B cell (primary cell): Measurements from ENCODE around the gene CEACAM5. TPM values are rescaled to one million over a fixed set of nuclear protein-coding genes. Genes with fewer than 3 reads are reported as not detected.
A peak's percentile ranks its signal among the peaks of the same experiment; 100 is the strongest.

Experiments
- ATAC-seq: fragments of 200-7000 bp; cut with Tn5 transposase; one replicate; pipeline ENCODE4 v1.10.0; 2021; ENCODE audit warnings: low read depth, mild to moderate bottlenecking, moderate number of reproducible peaks, moderate library complexity
- CTCF ChIA-PET: fragments of 350-600 bp; sonication (Branson Sonifier 250); formaldehyde crosslinking; loops from one replicate; lab custom pipeline; 2021; ENCODE audit warnings: antibody characterized with exemption, inconsistent platforms; lab: Charles Lee
- POLR2A ChIA-PET: fragments of 350-600 bp; sonication (Branson Sonifier 250); formaldehyde crosslinking; loops from one replicate; lab custom pipeline; 2021; ENCODE audit warnings: antibody characterized with exemption; lab: Charles Lee
- DNase-seq: peaks from one replicate; pipeline ENCODE4 v3.0.0; 2013
- H2AFZ ChIP-seq: 2 replicates; pipeline ENCODE4 v1.6.1; 2012; ENCODE audit warnings: mild to moderate bottlenecking, low read depth, low read length; ENCODE audit not compliant: insufficient read depth, poor library complexity, severe bottlenecking
- H3K27ac ChIP-seq, 2 donors: 1 replicate in 1 of 2; 2 replicates in 1 of 2; pipeline ENCODE4 v1.5.1; 2012 to 2013; ENCODE audit warnings: low read length in 2 of 2, mild to moderate bottlenecking in 2 of 2, moderate library complexity in 1 of 2
- H3K27me3 ChIP-seq, 4 experiments: fragments of 200-600 bp in 1 of 4; sonication (generic) in 1 of 4; replicated peaks in 1 of 4; 1 replicate in 2 of 4; 2 replicates in 2 of 4; pipeline versions ENCODE4 v1.6.1 to v1.7.0; 2013 to 2016; ENCODE audit warnings: low read length in 3 of 4, mild to moderate bottlenecking in 2 of 4, mixed read lengths in 1 of 4, moderate library complexity in 1 of 4; ENCODE audit not compliant: insufficient read depth in 4 of 4, control insufficient read depth in 3 of 4; ENCODE audit errors: control extremely low read depth in 1 of 4
- H3K36me3 ChIP-seq, 2 experiments: replicated peaks in 1 of 2; 1 replicate in 1 of 2; 2 replicates in 1 of 2; pipeline versions ENCODE4 v1.6.1 to v1.7.1; 2013; ENCODE audit warnings: low read length in 1 of 2; ENCODE audit not compliant: insufficient read depth in 2 of 2, control insufficient read depth in 1 of 2; ENCODE audit errors: control extremely low read depth in 1 of 2, extremely low read depth in 1 of 2
- H3K4me1 ChIP-seq, 2 donors: fragments of 200-600 bp in 1 of 2; sonication (generic) in 1 of 2; 1 replicate in 1 of 2; 2 replicates in 1 of 2; pipeline versions ENCODE4 v1.5.1 to v1.6.1; 2013 to 2017; ENCODE audit warnings: low read length in 2 of 2; ENCODE audit not compliant: control insufficient read depth in 2 of 2, insufficient read depth in 2 of 2
- H3K4me2 ChIP-seq: replicated peaks from 2 replicates; pipeline ENCODE3; 2012; ENCODE audit warnings: mild to moderate bottlenecking, low read depth, low read length; ENCODE audit not compliant: poor library complexity, severe bottlenecking
- H3K4me3 ChIP-seq, 5 experiments: fragments of 200-600 bp in 1 of 5; sonication (generic) in 1 of 5; 1 replicate in 3 of 5; 2 replicates in 2 of 5; pipeline versions ENCODE4 v1.5.1 to v1.7.0; 2011 to 2016; ENCODE audit warnings: low read length in 4 of 5, mild to moderate bottlenecking in 4 of 5, low read depth in 2 of 5, control low read depth in 1 of 5, moderate library complexity in 1 of 5; ENCODE audit not compliant: insufficient read depth in 1 of 5; ENCODE audit errors: control extremely low read depth in 1 of 5, extremely low read depth in 1 of 5
- H3K79me2 ChIP-seq: fragments of 200-600 bp; sonication (generic); one replicate; pipeline ENCODE4 v1.6.0; 2016; ENCODE audit warnings: low read length; ENCODE audit not compliant: control insufficient read depth, insufficient read depth
- H3K9ac ChIP-seq: fragments of 200-600 bp; sonication (generic); 2 replicates; pipeline ENCODE4 v1.6.1; 2017; ENCODE audit warnings: mild to moderate bottlenecking, low read length, moderate library complexity
- H3K9me3 ChIP-seq, 3 donors: one replicate each; pipeline versions ENCODE4 v1.6.1 to v1.7.1; 2013; ENCODE audit warnings: low read length in 2 of 3; ENCODE audit not compliant: control insufficient read depth in 2 of 3, insufficient read depth in 1 of 3; ENCODE audit errors: control extremely low read depth in 1 of 3
- H4K20me1 ChIP-seq: 2 replicates; pipeline ENCODE4 v1.6.0; 2012; ENCODE audit warnings: mild to moderate bottlenecking, low read length; ENCODE audit not compliant: insufficient read depth, control insufficient read depth, poor library complexity, severe bottlenecking
- H3K27ac Mint-ChIP-seq: one replicate; pipeline ENCODE4 v1.8.0; 2021; ENCODE audit warnings: mixed read lengths
- H3K27me3 Mint-ChIP-seq: one replicate; pipeline ENCODE4 v1.8.0; 2021; ENCODE audit warnings: mixed read lengths
- H3K4me1 Mint-ChIP-seq: one replicate; pipeline ENCODE4 v1.8.0; 2021; ENCODE audit warnings: mixed read lengths
- H3K4me3 Mint-ChIP-seq: one replicate; pipeline ENCODE4 v1.8.0; 2021; ENCODE audit warnings: mixed read lengths
- H3K9me3 Mint-ChIP-seq: one replicate; pipeline ENCODE4 v1.8.0; 2022; ENCODE audit warnings: mixed read lengths; ENCODE audit not compliant: insufficient read depth
- EZH2 ChIP-seq: IDR thresholded peaks from 2 replicates; pipeline ENCODE4 v1.6.1; 2012; ENCODE audit warnings: borderline replicate concordance, low read depth, mild to moderate bottlenecking, moderate library complexity, low read length; ENCODE audit not compliant: insufficient read depth, poor library complexity, severe bottlenecking
- WGBS: methylation state at CpG from one replicate; pipeline ENCODE4 v1.1.5; 2013; ENCODE audit warnings: missing lambda C conversion rate; ENCODE audit not compliant: insufficient coverage; 5-methylcytosine and 5-hydroxymethylcytosine counted together
- intact Hi-C: fragments of 100-400 bp; cut with micrococcal nuclease; formaldehyde crosslinking; loops from one replicate; pipeline ENCODE4 v1.10.0; 2022
- polyA plus RNA-seq: library from polyadenylated mRNA; depleted of rRNA; stranded (reverse); fragments of >200 nt; gene quantifications from 2 replicates; pipeline ENCODE4 v1.2.3, GENCODE V29; 2012
- total RNA-seq, 2 donors: library from RNA; stranded (reverse); fragments of 120-200 nt in 1 of 2; gene quantifications; 1 replicate in 1 of 2; 2 replicates in 1 of 2; pipeline versions ENCODE4 v1.2.3 to v1.2.4, GENCODE V29; 2013 to 2022
- TF ChIP-seq, protein P1 (sequence below): fragments of 200-600 bp; IDR thresholded peaks from one replicate; pipeline ENCODE4 v1.8.0; 2022; ENCODE audit warnings: antibody characterized with exemption, mild to moderate bottlenecking

Gene CEACAM5
- total and polyA plus RNA-seq, 2 donors (not counting 1 experiment from before 2014, with no cell fraction given): not detected

DNA sequence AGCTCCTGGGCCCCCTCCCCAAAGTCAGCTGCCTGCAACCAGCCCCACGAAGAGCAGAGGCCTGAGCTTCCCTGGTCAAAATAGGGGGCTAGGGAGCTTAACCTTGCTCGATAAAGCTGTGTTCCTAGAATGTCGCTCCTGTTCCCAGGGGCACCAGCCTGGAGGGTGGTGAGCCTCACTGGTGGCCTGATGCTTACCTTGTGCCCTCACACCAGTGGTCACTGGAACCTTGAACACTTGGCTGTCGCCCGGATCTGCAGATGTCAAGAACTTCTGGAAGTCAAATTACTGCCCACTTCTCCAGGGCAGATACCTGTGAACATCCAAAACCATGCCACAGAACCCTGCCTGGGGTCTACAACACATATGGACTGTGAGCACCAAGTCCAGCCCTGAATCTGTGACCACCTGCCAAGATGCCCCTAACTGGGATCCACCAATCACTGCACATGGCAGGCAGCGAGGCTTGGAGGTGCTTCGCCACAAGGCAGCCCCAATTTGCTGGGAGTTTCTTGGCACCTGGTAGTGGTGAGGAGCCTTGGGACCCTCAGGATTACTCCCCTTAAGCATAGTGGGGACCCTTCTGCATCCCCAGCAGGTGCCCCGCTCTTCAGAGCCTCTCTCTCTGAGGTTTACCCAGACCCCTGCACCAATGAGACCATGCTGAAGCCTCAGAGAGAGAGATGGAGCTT is 4.7 kb upstream of the CEACAM5 start:
- Histone ChIP-seq H4K20me1 (no peaks in the 10 kb centered on the region), H3K4me2 (no peak overlapping the region), H3K27ac (no peak overlapping the region), H2AFZ (no peak overlapping the region), H3K9ac (no peak overlapping the region), H3K9me3 (peaks cover 0 to 19% (median 0%) of the 10 kb centered on the region in 3 donors), H3K4me1 (peaks cover 0 to 4% of the 10 kb centered on the region in 2 donors), H3K36me3 (no peaks in the 10 kb centered on the region), H3K4me3 (no peak overlapping the region), H3K79me2 (no peaks in the 10 kb centered on the region), H3K27me3 (peaks cover 0 to 27% (median 7%) of the 10 kb centered on the region in 4 experiments)
- no peak overlapping the region for H3K4me3 Mint-ChIP-seq
- CTCF ChIA-PET: interaction anchor here (0.5 kb wide), 1 partner anchor 86 kb away, joined by 3 read pairs; no protein-coding TSS in a partner anchor
- no peak overlapping the region for H3K27ac Mint-ChIP-seq
- ATAC-seq (no peak), DNase-seq (no peak)
- no peak for TF ChIP-seq EZH2
- TF ChIP-seq, protein P1, sequence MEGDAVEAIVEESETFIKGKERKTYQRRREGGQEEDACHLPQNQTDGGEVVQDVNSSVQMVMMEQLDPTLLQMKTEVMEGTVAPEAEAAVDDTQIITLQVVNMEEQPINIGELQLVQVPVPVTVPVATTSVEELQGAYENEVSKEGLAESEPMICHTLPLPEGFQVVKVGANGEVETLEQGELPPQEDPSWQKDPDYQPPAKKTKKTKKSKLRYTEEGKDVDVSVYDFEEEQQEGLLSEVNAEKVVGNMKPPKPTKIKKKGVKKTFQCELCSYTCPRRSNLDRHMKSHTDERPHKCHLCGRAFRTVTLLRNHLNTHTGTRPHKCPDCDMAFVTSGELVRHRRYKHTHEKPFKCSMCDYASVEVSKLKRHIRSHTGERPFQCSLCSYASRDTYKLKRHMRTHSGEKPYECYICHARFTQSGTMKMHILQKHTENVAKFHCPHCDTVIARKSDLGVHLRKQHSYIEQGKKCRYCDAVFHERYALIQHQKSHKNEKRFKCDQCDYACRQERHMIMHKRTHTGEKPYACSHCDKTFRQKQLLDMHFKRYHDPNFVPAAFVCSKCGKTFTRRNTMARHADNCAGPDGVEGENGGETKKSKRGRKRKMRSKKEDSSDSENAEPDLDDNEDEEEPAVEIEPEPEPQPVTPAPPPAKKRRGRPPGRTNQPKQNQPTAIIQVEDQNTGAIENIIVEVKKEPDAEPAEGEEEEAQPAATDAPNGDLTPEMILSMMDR: no peak
- POLR2A ChIA-PET: no interaction called here
- H3K4me1 Mint-ChIP-seq: peaks cover 6% of the 10 kb centered on the region
- no peaks in the 10 kb centered on the region for H3K9me3 Mint-ChIP-seq
- intact Hi-C loops: no loop called here
- WGBS: 90% methylated on average over 7 of the region's 8 CpGs
- H3K27me3 Mint-ChIP-seq: peaks cover 39% of the 10 kb centered on the region

DNA sequence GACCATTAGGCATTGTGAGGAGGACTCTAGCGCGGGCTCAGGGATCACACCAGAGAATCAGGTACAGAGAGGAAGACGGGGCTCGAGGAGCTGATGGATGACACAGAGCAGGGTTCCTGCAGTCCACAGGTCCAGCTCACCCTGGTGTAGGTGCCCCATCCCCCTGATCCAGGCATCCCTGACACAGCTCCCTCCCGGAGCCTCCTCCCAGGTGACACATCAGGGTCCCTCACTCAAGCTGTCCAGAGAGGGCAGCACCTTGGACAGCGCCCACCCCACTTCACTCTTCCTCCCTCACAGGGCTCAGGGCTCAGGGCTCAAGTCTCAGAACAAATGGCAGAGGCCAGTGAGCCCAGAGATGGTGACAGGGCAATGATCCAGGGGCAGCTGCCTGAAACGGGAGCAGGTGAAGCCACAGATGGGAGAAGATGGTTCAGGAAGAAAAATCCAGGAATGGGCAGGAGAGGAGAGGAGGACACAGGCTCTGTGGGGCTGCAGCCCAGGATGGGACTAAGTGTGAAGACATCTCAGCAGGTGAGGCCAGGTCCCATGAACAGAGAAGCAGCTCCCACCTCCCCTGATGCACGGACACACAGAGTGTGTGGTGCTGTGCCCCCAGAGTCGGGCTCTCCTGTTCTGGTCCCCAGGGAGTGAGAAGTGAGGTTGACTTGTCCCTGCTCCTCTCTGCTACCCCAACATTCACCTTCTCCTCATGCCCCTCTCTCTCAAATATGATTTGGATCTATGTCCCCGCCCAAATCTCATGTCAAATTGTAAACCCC is 2.8 kb upstream of the CEACAM5 start:
- Histone ChIP-seq H3K79me2 (no peaks in the 10 kb centered on the region), H3K4me1 (peaks cover 0 to 4% of the 10 kb centered on the region in 2 donors), H3K27ac (no peak overlapping the region), H4K20me1 (no peaks in the 10 kb centered on the region), H3K4me2 (no peak overlapping the region), H3K36me3 (no peaks in the 10 kb centered on the region), H3K27me3 (peaks cover 0 to 27% (median 7%) of the 10 kb centered on the region in 4 experiments), H3K9ac (no peak overlapping the region), H2AFZ (no peak overlapping the region), H3K4me3 (no peak overlapping the region), H3K9me3 (peaks cover 0 to 15% (median 0%) of the 10 kb centered on the region in 3 donors)
- ATAC-seq (no peak), DNase-seq (peak; percentile 35)
- Mint-ChIP-seq H3K4me3 (no peak overlapping the region), H3K9me3 (no peaks in the 10 kb centered on the region), H3K27me3 (peaks cover 46% of the 10 kb centered on the region), H3K27ac (no peak overlapping the region), H3K4me1 (peaks cover 4% of the 10 kb centered on the region)
- ChIA-PET CTCF (interaction anchor here (1.8 kb wide), 1 partner anchor 14 kb away, joined by 6 read pairs; no protein-coding TSS in a partner anchor), POLR2A (no interaction called here)
- intact Hi-C loops: loop anchor here (1.0 kb wide), 1 partner anchor 80 kb away; no protein-coding TSS in a partner anchor
- TF ChIP-seq EZH2: no peak
- TF ChIP-seq, protein P1: no peak
- WGBS: 61% methylated on average over 6 of the region's 10 CpGs
